ENCODE data around the gene MAPK10. TPM values are rescaled to one million over a fixed set of nuclear protein-coding genes. Genes with fewer than 3 reads are reported as not detected.
"Not testable (repeated sequence)": the region's sequence is repeated elsewhere in the genome, so short reads cannot be mapped to it uniquely, and the experiment has no call there.

Gene MAPK10
- total RNA-seq, 1 experiment from 2014 or later = 5.3 TPM

DNA sequence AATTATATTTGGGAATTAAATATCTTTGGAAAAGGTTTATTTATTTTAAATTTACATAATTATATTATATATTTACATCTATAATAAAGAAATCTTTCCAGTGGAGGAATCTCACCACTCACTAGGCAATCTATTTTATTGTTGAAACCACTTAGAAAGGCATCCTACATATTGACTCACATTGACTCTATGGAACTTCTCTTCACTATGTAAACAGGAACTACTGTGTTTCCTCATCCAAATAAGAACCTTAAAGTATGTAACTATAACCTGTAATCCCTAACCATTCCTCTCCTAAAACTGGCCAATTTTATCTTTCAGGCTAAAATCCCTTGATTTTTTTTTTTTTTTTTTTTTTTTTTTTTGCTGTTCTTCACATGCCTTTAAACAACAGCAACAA lies 268.7 kb downstream of the MAPK10 start:
- Mint-ChIP-seq H3K4me1 (ENCODE audit: insufficient read depth, unreplicated experiment) (no peaks in the 10 kb centered on the region), H3K27me3 (ENCODE audit: insufficient read depth, unreplicated experiment) (no peaks in the 10 kb centered on the region), H3K36me3 (ENCODE audit: insufficient read depth, unreplicated experiment) (no peaks in the 10 kb centered on the region), H3K4me3 (ENCODE audit: unreplicated experiment) (no peak overlapping the region), H3K9me3 (ENCODE audit: unreplicated experiment) (no peaks in the 10 kb centered on the region), H3K27ac (ENCODE audit: low read depth, unreplicated experiment) (no peak overlapping the region)
- CTCF ChIA-PET = no interaction called here
- POLR2A ChIA-PET = no interaction called here
- intact Hi-C loops (cut with micrococcal nuclease) = no loop called here
- no TSS peak for BruUV-seq (replicated peaks)
- peak; percentile 9 for DNase-seq (ENCODE audit: unreplicated experiment)
- TF ChIP-seq, protein P1, sequence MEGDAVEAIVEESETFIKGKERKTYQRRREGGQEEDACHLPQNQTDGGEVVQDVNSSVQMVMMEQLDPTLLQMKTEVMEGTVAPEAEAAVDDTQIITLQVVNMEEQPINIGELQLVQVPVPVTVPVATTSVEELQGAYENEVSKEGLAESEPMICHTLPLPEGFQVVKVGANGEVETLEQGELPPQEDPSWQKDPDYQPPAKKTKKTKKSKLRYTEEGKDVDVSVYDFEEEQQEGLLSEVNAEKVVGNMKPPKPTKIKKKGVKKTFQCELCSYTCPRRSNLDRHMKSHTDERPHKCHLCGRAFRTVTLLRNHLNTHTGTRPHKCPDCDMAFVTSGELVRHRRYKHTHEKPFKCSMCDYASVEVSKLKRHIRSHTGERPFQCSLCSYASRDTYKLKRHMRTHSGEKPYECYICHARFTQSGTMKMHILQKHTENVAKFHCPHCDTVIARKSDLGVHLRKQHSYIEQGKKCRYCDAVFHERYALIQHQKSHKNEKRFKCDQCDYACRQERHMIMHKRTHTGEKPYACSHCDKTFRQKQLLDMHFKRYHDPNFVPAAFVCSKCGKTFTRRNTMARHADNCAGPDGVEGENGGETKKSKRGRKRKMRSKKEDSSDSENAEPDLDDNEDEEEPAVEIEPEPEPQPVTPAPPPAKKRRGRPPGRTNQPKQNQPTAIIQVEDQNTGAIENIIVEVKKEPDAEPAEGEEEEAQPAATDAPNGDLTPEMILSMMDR (IDR thresholded peaks at IDR 0.05; ENCODE audit: unreplicated experiment) = no peak

DNA sequence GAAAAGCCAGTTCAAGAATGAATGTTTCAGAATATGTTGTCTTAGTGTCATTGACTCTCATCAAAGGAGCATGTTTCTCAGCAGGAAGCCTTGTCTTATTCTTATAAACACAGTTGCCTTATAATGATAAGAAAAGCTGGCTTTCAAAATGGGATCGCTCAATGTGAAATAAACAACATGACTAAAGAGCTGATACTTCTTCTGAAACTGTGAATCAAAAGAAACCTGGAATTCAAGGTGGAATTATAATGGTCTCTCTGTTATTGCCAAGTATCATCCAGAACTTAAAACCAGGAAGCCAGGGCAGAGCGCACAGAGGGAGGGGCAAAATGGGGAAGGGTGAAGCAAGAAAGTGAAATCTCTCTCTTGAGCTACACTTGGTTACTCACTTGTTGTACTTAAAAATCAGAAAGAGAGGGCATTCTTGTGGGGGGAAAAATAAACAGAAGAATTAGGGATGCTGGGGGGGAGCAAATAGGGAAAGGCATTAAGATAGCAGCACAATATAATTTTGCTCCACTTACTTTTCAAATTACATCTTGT lies 270.0 kb downstream of the MAPK10 start:
- Mint-ChIP-seq H3K27me3 (ENCODE audit: insufficient read depth, unreplicated experiment) (no peaks in the 10 kb centered on the region), H3K4me3 (ENCODE audit: unreplicated experiment) (no peak overlapping the region), H3K27ac (ENCODE audit: low read depth, unreplicated experiment) (no peak overlapping the region), H3K36me3 (ENCODE audit: insufficient read depth, unreplicated experiment) (no peaks in the 10 kb centered on the region), H3K9me3 (ENCODE audit: unreplicated experiment) (no peaks in the 10 kb centered on the region), H3K4me1 (ENCODE audit: insufficient read depth, unreplicated experiment) (no peaks in the 10 kb centered on the region)
- TF ChIP-seq, protein P1 (IDR thresholded peaks at IDR 0.05; ENCODE audit: unreplicated experiment) = no peak
- DNase-seq (ENCODE audit: unreplicated experiment) = no peak
- no TSS peak for BruUV-seq (replicated peaks)
- intact Hi-C loops (cut with micrococcal nuclease) = no loop called here
- ChIA-PET POLR2A (no interaction called here), CTCF (no interaction called here)

DNA sequence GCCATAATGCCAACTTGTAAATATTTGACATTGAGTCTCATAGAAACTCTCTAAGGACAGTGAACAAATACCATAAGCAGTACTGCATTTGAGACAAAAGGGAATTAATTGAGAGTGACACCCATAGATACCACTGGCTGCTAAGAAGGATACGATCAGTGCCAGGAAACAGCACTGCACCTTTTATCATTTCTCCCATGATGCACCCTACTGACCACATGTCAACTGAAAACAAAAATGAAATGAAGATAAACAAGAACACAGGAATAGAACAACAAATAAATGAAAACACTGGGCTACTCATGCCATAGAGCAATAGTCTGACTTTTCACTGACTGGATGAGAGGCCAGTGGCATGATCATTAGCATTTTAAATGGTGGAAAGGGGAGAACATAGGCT lies 270.8 kb downstream of the MAPK10 start:
- ChIA-PET POLR2A (no interaction called here), CTCF (interaction anchor here (0.6 kb wide), 1 partner anchor 650 kb away, joined by 3 read pairs; no protein-coding TSS in a partner anchor)
- H3K36me3 Mint-ChIP-seq (ENCODE audit: insufficient read depth, unreplicated experiment) = no peaks in the 10 kb centered on the region
- no peak for DNase-seq (ENCODE audit: unreplicated experiment)
- no peaks in the 10 kb centered on the region for H3K4me1 Mint-ChIP-seq (ENCODE audit: insufficient read depth, unreplicated experiment)
- no peak overlapping the region for H3K27ac Mint-ChIP-seq (ENCODE audit: low read depth, unreplicated experiment)
- H3K27me3 Mint-ChIP-seq (ENCODE audit: insufficient read depth, unreplicated experiment) = no peaks in the 10 kb centered on the region
- intact Hi-C loops (cut with micrococcal nuclease) = no loop called here
- no peak overlapping the region for H3K4me3 Mint-ChIP-seq (ENCODE audit: unreplicated experiment)
- TF ChIP-seq, protein P1 (IDR thresholded peaks at IDR 0.05; ENCODE audit: unreplicated experiment) = no peak
- no TSS peak for BruUV-seq (replicated peaks)
- no peaks in the 10 kb centered on the region for H3K9me3 Mint-ChIP-seq (ENCODE audit: unreplicated experiment)

DNA sequence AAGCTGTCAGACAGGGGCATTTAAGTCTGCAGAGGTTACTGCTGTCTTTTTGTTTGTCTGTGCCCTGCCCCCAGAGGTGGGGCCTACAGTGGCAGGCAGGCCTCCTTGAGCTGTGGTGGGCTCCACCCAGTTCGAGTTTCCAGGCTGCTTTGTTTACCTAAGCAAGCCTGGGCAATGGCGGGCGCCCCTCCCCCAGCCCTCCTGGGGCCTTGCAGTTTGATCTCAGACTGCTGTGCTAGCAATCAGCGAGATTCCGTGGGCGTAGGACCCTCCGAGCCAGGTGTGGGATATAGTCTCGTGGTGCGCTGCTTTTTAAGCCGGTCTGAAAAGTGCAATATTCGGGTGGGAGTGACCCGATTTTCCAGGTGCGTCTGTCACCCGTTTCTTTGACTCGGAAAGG lies 284.1 kb downstream of the MAPK10 start:
- H3K27me3 Mint-ChIP-seq (ENCODE audit: insufficient read depth, unreplicated experiment); H3K4me3 Mint-ChIP-seq (ENCODE audit: unreplicated experiment); H3K27ac Mint-ChIP-seq (ENCODE audit: low read depth, unreplicated experiment); DNase-seq (ENCODE audit: unreplicated experiment); H3K36me3 Mint-ChIP-seq (ENCODE audit: insufficient read depth, unreplicated experiment); H3K4me1 Mint-ChIP-seq (ENCODE audit: insufficient read depth, unreplicated experiment); H3K9me3 Mint-ChIP-seq (ENCODE audit: unreplicated experiment); intact Hi-C loops (cut with micrococcal nuclease); CTCF ChIA-PET; POLR2A ChIA-PET; BruUV-seq (replicated peaks): not testable (repeated sequence)

DNA sequence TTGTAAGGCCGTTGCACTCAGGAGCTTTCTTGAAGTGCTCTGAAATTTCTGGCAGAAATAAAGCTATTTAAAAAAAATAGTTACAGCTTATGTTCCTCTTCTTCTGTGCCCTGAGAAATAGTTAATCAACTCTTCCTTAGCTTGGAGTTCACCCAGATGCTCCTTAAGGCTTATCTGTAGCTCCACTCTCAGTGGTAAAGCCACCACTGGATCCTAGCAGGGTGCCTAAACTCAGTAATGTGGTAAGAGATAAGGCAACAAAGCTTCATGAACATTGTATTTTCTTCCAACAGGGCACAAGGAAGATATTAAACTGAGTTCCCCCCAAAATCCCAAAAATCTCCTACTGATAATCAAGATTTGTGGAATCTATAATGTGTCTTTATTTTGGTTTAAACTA lies 299.5 kb downstream of the MAPK10 start:
- no peaks in the 10 kb centered on the region for H3K36me3 Mint-ChIP-seq (ENCODE audit: insufficient read depth, unreplicated experiment)
- intact Hi-C loops (cut with micrococcal nuclease) = no loop called here
- no peak overlapping the region for H3K27ac Mint-ChIP-seq (ENCODE audit: low read depth, unreplicated experiment)
- H3K4me3 Mint-ChIP-seq (ENCODE audit: unreplicated experiment) = no peak overlapping the region
- ChIA-PET CTCF (interaction anchor here (1.0 to 1.2 kb wide), 2 partner anchors 163 to 976 kb away, joined by 3 to 6 read pairs; no protein-coding TSS in a partner anchor), POLR2A (no interaction called here)
- H3K9me3 Mint-ChIP-seq (ENCODE audit: unreplicated experiment) = no peaks in the 10 kb centered on the region
- TF ChIP-seq, protein P1 (IDR thresholded peaks at IDR 0.05; ENCODE audit: unreplicated experiment) = no peak
- BruUV-seq (replicated peaks) = no TSS peak
- no peaks in the 10 kb centered on the region for H3K4me1 Mint-ChIP-seq (ENCODE audit: insufficient read depth, unreplicated experiment)
- DNase-seq (ENCODE audit: unreplicated experiment) = no peak
- H3K27me3 Mint-ChIP-seq (ENCODE audit: insufficient read depth, unreplicated experiment) = no peaks in the 10 kb centered on the region
